IMR-90 (cell line): ENCODE measurements around the gene L3MBTL4. TPM values are rescaled to one million over a fixed set of nuclear protein-coding genes. Genes with fewer than 3 reads are reported as not detected.

ENCODE experiments used
- ATAC-seq: fragments of 200-7000 bp; cut with Tn5 transposase; 2 replicates; pipeline ENCODE4 v1.9.1; 2020; ENCODE audit warnings: low read depth, mild to moderate bottlenecking, moderate library complexity
- BruUV-seq: library from RNA; stranded (reverse); fragments of 400-500 nt; replicated peaks from 2 replicates; lab custom pipeline; 2021; lab: Mats Ljungman, UMichigan
- CTCF ChIA-PET: fragments of 300-600 bp; formaldehyde crosslinking; extraction: SDS; loops from one replicate; lab custom pipeline; 2021; ENCODE audit warnings: antibody characterized with exemption; lab: Yijun Ruan, JAX
- POLR2A ChIA-PET: fragments of 300-600 bp; sonication (Branson Sonifier 250); formaldehyde crosslinking; loops from one replicate; lab custom pipeline; 2022; ENCODE audit warnings: antibody characterized with exemption; ENCODE audit not compliant: unreplicated experiment; lab: Charles Lee
- DNase-seq: peaks from one replicate; pipeline ENCODE4 v3.0.0; 2013
- H2AFZ ChIP-seq: replicated peaks from 2 replicates; pipeline ENCODE3; 2013; ENCODE audit warnings: low read length, mild to moderate bottlenecking; ENCODE audit not compliant: poor library complexity
- H2AK5ac ChIP-seq: 2 replicates; pipeline ENCODE4 v1.6.1; 2013; ENCODE audit warnings: low read depth, low read length, inconsistent platforms
- H2AK9ac ChIP-seq: replicated peaks from 2 replicates; pipeline ENCODE3; 2013; ENCODE audit warnings: mild to moderate bottlenecking, low read depth, low read length, moderate library complexity; ENCODE audit not compliant: poor library complexity
- H2BK120ac ChIP-seq: 2 replicates; pipeline ENCODE4 v1.6.1; 2013; ENCODE audit warnings: low read depth, low read length, inconsistent platforms
- H2BK15ac ChIP-seq: 3 replicates; pipeline ENCODE4 v1.6.1; 2013; ENCODE audit warnings: low read depth, low read length, inconsistent platforms
- H2BK20ac ChIP-seq: 2 replicates; pipeline ENCODE4 v1.6.1; 2013; ENCODE audit warnings: low read depth, mild to moderate bottlenecking, inconsistent platforms, low read length, moderate library complexity
- H2BK5ac ChIP-seq: 2 replicates; pipeline ENCODE4 v1.6.1; 2013; ENCODE audit warnings: mild to moderate bottlenecking, low read depth, low read length, inconsistent platforms; ENCODE audit not compliant: poor library complexity, severe bottlenecking
- H3K14ac ChIP-seq: replicated peaks from 2 replicates; pipeline ENCODE4 v1.6.1; 2013; ENCODE audit warnings: low read depth, low read length, inconsistent platforms
- H3K18ac ChIP-seq: 2 replicates; pipeline ENCODE4 v1.6.1; 2013; ENCODE audit warnings: low read depth, low read length, control low read depth
- H3K23ac ChIP-seq: 2 replicates; pipeline ENCODE4 v1.6.1; 2013; ENCODE audit warnings: low read depth, low read length, inconsistent platforms
- H3K27ac ChIP-seq: 2 replicates; pipeline ENCODE4 v1.5.1; 2013; ENCODE audit warnings: mild to moderate bottlenecking, control low read depth, low read length; ENCODE audit not compliant: insufficient read depth
- H3K27me3 ChIP-seq: 2 replicates; pipeline ENCODE4 v1.6.1; 2013; ENCODE audit warnings: low read length; ENCODE audit not compliant: control insufficient read depth, insufficient read depth
- H3K36me3 ChIP-seq: 2 replicates; pipeline ENCODE4 v1.6.1; 2013; ENCODE audit warnings: low read length, mixed read lengths; ENCODE audit not compliant: control insufficient read depth, insufficient read depth
- H3K4ac ChIP-seq: 2 replicates; pipeline ENCODE4 v1.6.1; 2013; ENCODE audit warnings: low read depth, low read length, inconsistent platforms
- H3K4me1 ChIP-seq: 2 replicates; pipeline ENCODE4 v1.6.1; 2013; ENCODE audit warnings: low read length, mixed read lengths; ENCODE audit not compliant: control insufficient read depth, insufficient read depth
- H3K4me2 ChIP-seq: 2 replicates; pipeline ENCODE4 v1.6.1; 2013; ENCODE audit warnings: low read depth, mild to moderate bottlenecking, control low read depth, low read length, moderate library complexity
- H3K4me3 ChIP-seq: 2 replicates; pipeline ENCODE4 v1.5.1; 2013; ENCODE audit warnings: low read depth, mild to moderate bottlenecking, control low read depth, low read length, moderate library complexity; ENCODE audit not compliant: insufficient read depth
- H3K56ac ChIP-seq: 2 replicates; pipeline ENCODE4 v1.6.1; 2013; ENCODE audit warnings: low read length, inconsistent platforms; ENCODE audit not compliant: insufficient read depth; ENCODE audit errors: extremely low read depth
- H3K79me1 ChIP-seq, 2 experiments: 2 replicates each; pipeline ENCODE4 v1.6.1; 2013; ENCODE audit warnings: low read length in 2 of 2, inconsistent platforms in 1 of 2, low read depth in 1 of 2
- H3K9ac ChIP-seq: 2 replicates; pipeline ENCODE4 v1.6.1; 2013; ENCODE audit warnings: low read depth, low read length, control low read depth
- H3K9me1 ChIP-seq: 2 replicates; pipeline ENCODE4 v1.6.1; 2013; ENCODE audit warnings: low read length, inconsistent platforms; ENCODE audit not compliant: insufficient read depth
- H3K9me3 ChIP-seq: 2 replicates; pipeline ENCODE4 v1.6.1; 2013; ENCODE audit warnings: low read length; ENCODE audit not compliant: control insufficient read depth, insufficient read depth
- H4K20me1 ChIP-seq: 2 replicates; pipeline ENCODE4 v1.6.1; 2013; ENCODE audit warnings: low read length, inconsistent platforms; ENCODE audit not compliant: insufficient read depth
- H4K5ac ChIP-seq: 2 replicates; pipeline ENCODE4 v1.6.1; 2013; ENCODE audit warnings: mild to moderate bottlenecking, low read depth, low read length, control low read depth
- H4K8ac ChIP-seq, 2 experiments: 2 replicates each; pipeline ENCODE4 v1.6.1; 2013; ENCODE audit warnings: low read depth in 2 of 2, low read length in 2 of 2, control low read depth in 1 of 2, inconsistent platforms in 1 of 2
- H4K91ac ChIP-seq: 2 replicates; pipeline ENCODE4 v1.6.1; 2013; ENCODE audit warnings: low read depth, low read length, inconsistent platforms; ENCODE audit not compliant: insufficient read depth
- BHLHE40 ChIP-seq: fragments of 150-350 bp; IDR thresholded peaks from 2 replicates; pipeline ENCODE4 v1.6.1; 2016; ENCODE audit warnings: mild to moderate bottlenecking, low read depth, low read length
- CEBPB ChIP-seq: IDR thresholded peaks from 2 replicates; pipeline ENCODE4 v1.6.1; 2012; ENCODE audit warnings: low read depth, low read length, improper control_type of control experiment
- CHD1 ChIP-seq: IDR thresholded peaks from 2 replicates; pipeline ENCODE4 v1.6.1; 2012; ENCODE audit warnings: low read depth, low read length, improper control_type of control experiment
- CTCF ChIP-seq: conservative IDR thresholded peaks from 2 replicates; pipeline ENCODE4 v1.5.1; 2012; ENCODE audit warnings: mild to moderate bottlenecking, low read depth, low read length, improper control_type of control experiment
- ELK1 ChIP-seq: fragments of 150-350 bp; IDR thresholded peaks from 2 replicates; pipeline ENCODE4 v1.6.1; 2016; ENCODE audit warnings: low read depth, mild to moderate bottlenecking, low read length, moderate library complexity, borderline replicate concordance
- FOS ChIP-seq: fragments of 150-350 bp; IDR thresholded peaks from 2 replicates; pipeline ENCODE4 v1.6.1; 2016; ENCODE audit warnings: low read depth, low read length
- MAFK ChIP-seq: IDR thresholded peaks from 2 replicates; pipeline ENCODE4 v1.6.1; 2012; ENCODE audit warnings: low read depth, low read length, improper control_type of control experiment
- MAZ ChIP-seq: IDR thresholded peaks from 2 replicates; pipeline ENCODE4 v1.6.1; 2012; ENCODE audit warnings: low read depth, mild to moderate bottlenecking, low read length, improper control_type of control experiment, moderate library complexity, borderline replicate concordance
- MXI1 ChIP-seq: IDR thresholded peaks from 2 replicates; pipeline ENCODE4 v1.6.1; 2012; ENCODE audit warnings: low read depth, mild to moderate bottlenecking, low read length, moderate library complexity, borderline replicate concordance
- NFE2L2 ChIP-seq: fragments of 150-350 bp; IDR thresholded peaks from 2 replicates; pipeline ENCODE4 v1.6.1; 2016; ENCODE audit warnings: low read depth, mild to moderate bottlenecking, low read length
- POLR2A ChIP-seq: IDR thresholded peaks from 2 replicates; pipeline ENCODE4 v1.6.1; 2012; ENCODE audit warnings: mild to moderate bottlenecking, low read depth, low read length
- RAD21 ChIP-seq: IDR thresholded peaks from 2 replicates; pipeline ENCODE4 v1.6.1; 2012; ENCODE audit warnings: low read length, improper control_type of control experiment
- RCOR1 ChIP-seq: IDR thresholded peaks from 2 replicates; pipeline ENCODE4 v1.6.1; 2012; ENCODE audit warnings: mild to moderate bottlenecking, low read length, improper control_type of control experiment; ENCODE audit not compliant: insufficient replicate concordance
- RFX5 ChIP-seq: IDR thresholded peaks from 2 replicates; pipeline ENCODE4 v1.8.0; 2012; ENCODE audit warnings: low read depth, mild to moderate bottlenecking, low read length, moderate library complexity
- SMC3 ChIP-seq: fragments of 150-350 bp; IDR thresholded peaks from 2 replicates; pipeline ENCODE4 v1.6.1; 2016; ENCODE audit warnings: low read depth, mild to moderate bottlenecking, antibody characterized with exemption, low read length, moderate library complexity
- USF2 ChIP-seq: fragments of 150-350 bp; IDR thresholded peaks from 2 replicates; pipeline ENCODE4 v1.6.1; 2017; ENCODE audit warnings: mild to moderate bottlenecking, antibody characterized with exemption, low read length, low read depth
- WGBS, 2 experiments: methylation state at CpG; one replicate each; pipeline versions ENCODE4 v1.1.5 to v1.1.7; 2013; ENCODE audit warnings: missing lambda C conversion rate in 2 of 2; ENCODE audit not compliant: insufficient read length in 1 of 2; ENCODE audit errors: extremely low coverage in 2 of 2; 5-methylcytosine and 5-hydroxymethylcytosine counted together
- dilution Hi-C: fragments of 300-500 bp; cut with HindIII; formaldehyde crosslinking; loops from one replicate; pipeline ENCODE4 v1.14.3; 2018; ENCODE audit warnings: low sequenced_read_pairs; ENCODE audit not compliant: unreplicated experiment
- in situ Hi-C: fragments of 300-500 bp; cut with MboI; formaldehyde crosslinking; loops from 3 replicates; pipeline ENCODE4 v1.14.3; 2019; ENCODE audit warnings: low sequenced_read_pairs, inconsistent platforms, mixed read lengths
- intact Hi-C: fragments of 100-400 bp; cut with micrococcal nuclease; formaldehyde crosslinking; loops from 2 replicates; pipeline ENCODE4 v1.10.0; 2022
- polyA plus RNA-seq, 3 experiments: library from polyadenylated mRNA; depleted of rRNA; stranded (reverse); fragments of >200 nt; gene quantifications; 2 replicates each; pipeline ENCODE4 v1.2.3, GENCODE V29; 2012; ENCODE audit warnings: low replicate concordance in 1 of 3
- total RNA-seq: library from RNA; depleted of rRNA; stranded (reverse); fragments of >200 nt; gene quantifications from 2 replicates; pipeline ENCODE4 v1.2.3, GENCODE V29; 2012

The L3MBTL4 gene
- total and polyA plus RNA-seq, 2 of the 4 experiments (the other 2 are of a cell fraction) = under 0.01 to 0.02 TPM

- in situ Hi-C loops (loop anchor here (25.0 kb wide), 1 partner anchor 680 kb away; no protein-coding TSS in a partner anchor), intact Hi-C loops (no loop called here), dilution Hi-C loops (no loop called here)
- Histone ChIP-seq H3K9ac (no peak overlapping the region), H3K23ac (no peak overlapping the region), H3K18ac (peak overlapping the region; percentile 21; the same call in 1 of the 2 replicates), H4K8ac (no peak overlapping the region; a peak in 1 of 4 replicates), H2BK15ac (no peak overlapping the region), H2BK120ac (peak overlapping the region; percentile 60), H3K4me1 (peaks cover 4% of the 10 kb centered on the region; the same call in 1 of the 2 replicates), H3K4me3 (no peak overlapping the region), H4K91ac (no peak overlapping the region), H2AK5ac (no peak overlapping the region), H2BK5ac (no peak overlapping the region), H2AK9ac (no peak overlapping the region), H3K56ac (no peak overlapping the region), H3K27me3 (no peaks in the 10 kb centered on the region), H3K9me1 (peaks cover 8% of the 10 kb centered on the region), H4K5ac (no peak overlapping the region), H3K4me2 (no peak overlapping the region), H2AFZ (no peak overlapping the region), H2BK20ac (0 out of 2 replicates have a peak overlapping the region, but pooled peaks have one; percentile 42), H3K4ac (peak overlapping the region; percentile 11; the same call in 1 of the 2 replicates), H3K36me3 (no peaks in the 10 kb centered on the region), H4K20me1 (no peaks in the 10 kb centered on the region), H3K14ac (0 out of 2 replicates have a peak overlapping the region, but pooled peaks have one; percentile 7), H3K79me1 (no peaks in the 10 kb centered on the region), H3K27ac (no peak overlapping the region), H3K9me3 (no peaks in the 10 kb centered on the region)
- TF ChIP-seq POLR2A (no peak), MAZ (no peak), SMC3 (no peak), CEBPB (no peak), MAFK (no peak), FOS (no peak), CTCF (no peak), MXI1 (no peak), BHLHE40 (no peak), ELK1 (no peak), NFE2L2 (no peak), USF2 (no peak), CHD1 (no peak), RAD21 (no peak), RCOR1 (no peak), RFX5 (no peak)
- no TSS peak for BruUV-seq
- no CpG with 5 or more reads among the region's 2 CpGs for WGBS, 2 experiments
- ChIA-PET POLR2A (no interaction called here), CTCF (interaction anchor here (0.8 to 2.0 kb wide), 4 partner anchors 9 to 339 kb away, joined by 3 to 5 read pairs (median 3); no protein-coding TSS in a partner anchor)
- DNase-seq (peak; percentile 19), ATAC-seq (no peak)
Measured at GRCh38 chr18:6207116-6207515, 207.6 kb downstream of the L3MBTL4 start.
